HEK293 (cell line): ENCODE measurements around the gene SLC30A7.

Source experiments
- CTCF ChIA-PET: fragments of 350-600 bp; formaldehyde crosslinking; extraction: SDS; loops from one replicate; lab custom pipeline; 2021; ENCODE audit warnings: antibody characterized with exemption; lab: Yijun Ruan, JAX
- POLR2A ChIA-PET: fragments of 300-600 bp; formaldehyde crosslinking; extraction: SDS; loops from one replicate; lab custom pipeline; 2020; ENCODE audit warnings: antibody characterized with exemption, inconsistent platforms; lab: Yijun Ruan, JAX
- H3K27ac ChIP-seq: fragments of 200-500 bp; sonication (Bioruptor generic); 2 replicates; pipeline ENCODE4 v1.5.1; 2014; ENCODE audit warnings: low read depth, low read length, control low read depth, inconsistent platforms; ENCODE audit errors: extremely low read depth
- H3K36me3 ChIP-seq, 2 experiments: fragments of 200-500 bp in 1 of 2; sonication (Bioruptor generic) in 1 of 2; 1 replicate in 1 of 2; 2 replicates in 1 of 2; pipeline ENCODE4 v1.5.1; 2014 to 2017; ENCODE audit warnings: inconsistent platforms in 2 of 2, low read length in 2 of 2; ENCODE audit not compliant: control insufficient read depth in 2 of 2, insufficient read depth in 1 of 2
- H3K4me1 ChIP-seq: fragments of 200-500 bp; sonication (Bioruptor generic); 2 replicates; pipeline ENCODE4 v1.5.1; 2014; ENCODE audit warnings: mild to moderate bottlenecking, low read length, inconsistent platforms; ENCODE audit not compliant: control insufficient read depth, insufficient read depth
- H3K4me3 ChIP-seq: 2 replicates; pipeline ENCODE4 v1.5.1; 2011; ENCODE audit warnings: low read depth, mild to moderate bottlenecking, control low read depth, low read length, moderate library complexity
- H3K9me3 ChIP-seq: fragments of 200-500 bp; sonication (Bioruptor generic); 2 replicates; pipeline ENCODE4 v1.5.1; 2014; ENCODE audit warnings: low read depth, low read length, inconsistent platforms; ENCODE audit not compliant: control insufficient read depth, insufficient read depth
- BCL11A ChIP-seq: fragments of 450-650 bp; formaldehyde crosslinking; IDR thresholded peaks from 2 replicates; pipeline ENCODE4 v1.5.1; 2016; ENCODE audit warnings: low read depth, missing biosample characterization, missing genetic modification characterization
- KLF1 ChIP-seq: fragments of 450-650 bp; formaldehyde crosslinking; IDR thresholded peaks from 2 replicates; pipeline ENCODE4 v1.5.1; 2016; ENCODE audit warnings: missing biosample characterization, missing genetic modification characterization
- KLF8 ChIP-seq: fragments of 450-650 bp; formaldehyde crosslinking; IDR thresholded peaks from 2 replicates; pipeline ENCODE4 v1.5.1; 2016; ENCODE audit warnings: missing biosample characterization, missing genetic modification characterization
- OVOL3 ChIP-seq: fragments of 450-650 bp; formaldehyde crosslinking; IDR thresholded peaks from 2 replicates; pipeline ENCODE4 v1.5.1; 2016; ENCODE audit warnings: missing biosample characterization, missing genetic modification characterization
- SCRT1 ChIP-seq: fragments of 450-650 bp; formaldehyde crosslinking; IDR thresholded peaks from 2 replicates; pipeline ENCODE4 v1.5.1; 2016; ENCODE audit warnings: missing biosample characterization, missing genetic modification characterization, borderline replicate concordance
- SETDB1 ChIP-seq: IDR thresholded peaks from one replicate; pipeline ENCODE4 v1.6.1; 2017; ENCODE audit warnings: mild to moderate bottlenecking, low read length, moderate library complexity, mixed read lengths; ENCODE audit not compliant: insufficient read length
- TRIM28 ChIP-seq: IDR thresholded peaks from 2 replicates; pipeline ENCODE4 v1.6.1; 2011; ENCODE audit warnings: low read length, control low read depth, borderline replicate concordance
- ZFHX2 ChIP-seq: fragments of 450-650 bp; formaldehyde crosslinking; conservative IDR thresholded peaks from 2 replicates; pipeline ENCODE4 v1.5.1; 2016; ENCODE audit warnings: missing biosample characterization, missing genetic modification characterization
- ZNF214 ChIP-seq: fragments of 450-650 bp; formaldehyde crosslinking; IDR thresholded peaks from 2 replicates; pipeline ENCODE4 v1.5.1; 2017; ENCODE audit warnings: missing biosample characterization, mild to moderate bottlenecking, missing genetic modification characterization, borderline replicate concordance
- ZNF223 ChIP-seq: fragments of 450-650 bp; formaldehyde crosslinking; IDR thresholded peaks from 2 replicates; pipeline ENCODE4 v1.5.1; 2016; ENCODE audit warnings: missing biosample characterization, missing genetic modification characterization
- ZNF324 ChIP-seq: fragments of 450-650 bp; formaldehyde crosslinking; IDR thresholded peaks from 2 replicates; pipeline ENCODE4 v1.5.1; 2016; ENCODE audit warnings: missing biosample characterization, missing genetic modification characterization
- ZNF354C ChIP-seq: fragments of 450-650 bp; formaldehyde crosslinking; IDR thresholded peaks from 2 replicates; pipeline ENCODE4 v1.5.1; 2016; ENCODE audit warnings: missing biosample characterization, missing genetic modification characterization, low read depth, borderline replicate concordance
- ZNF366 ChIP-seq: fragments of 450-650 bp; formaldehyde crosslinking; conservative IDR thresholded peaks from 2 replicates; pipeline ENCODE4 v1.5.1; 2016; ENCODE audit warnings: missing biosample characterization, missing genetic modification characterization
- ZNF37A ChIP-seq: fragments of 450-650 bp; IDR thresholded peaks from 2 replicates; pipeline ENCODE4 v1.5.1; 2018; ENCODE audit warnings: missing biosample characterization, missing genetic modification characterization
- ZNF529 ChIP-seq: fragments of 450-650 bp; formaldehyde crosslinking; IDR thresholded peaks from 2 replicates; pipeline ENCODE4 v1.5.1; 2017; ENCODE audit warnings: missing genetic modification characterization, missing biosample characterization; ENCODE audit not compliant: insufficient replicate concordance
- ZNF560 ChIP-seq: fragments of 450-650 bp; formaldehyde crosslinking; IDR thresholded peaks from 2 replicates; pipeline ENCODE4 v1.5.1; 2017; ENCODE audit warnings: missing biosample characterization, missing genetic modification characterization, borderline replicate concordance
- ZNF561 ChIP-seq: fragments of 450-650 bp; IDR thresholded peaks from 2 replicates; pipeline ENCODE4 v1.5.1; 2018; ENCODE audit warnings: missing biosample characterization, missing genetic modification characterization, borderline replicate concordance
- ZNF670 ChIP-seq: fragments of 450-650 bp; formaldehyde crosslinking; IDR thresholded peaks from 2 replicates; pipeline ENCODE4 v1.5.1; 2016; ENCODE audit warnings: missing biosample characterization, missing genetic modification characterization, low read depth
- TF ChIP-seq, protein P1 (sequence below): sonication (generic); formaldehyde crosslinking; IDR thresholded peaks from 2 replicates; pipeline ENCODE4 v1.8.1; 2022; ENCODE audit warnings: mild to moderate bottlenecking, moderate library complexity, missing genetic modification reagents
- TF ChIP-seq, protein P2 (sequence below): fragments of 450-650 bp; formaldehyde crosslinking; IDR thresholded peaks from 2 replicates; pipeline ENCODE4 v1.5.1; 2016; ENCODE audit warnings: missing biosample characterization, missing genetic modification characterization
- TF ChIP-seq, protein P3 (sequence below): fragments of 450-650 bp; formaldehyde crosslinking; IDR thresholded peaks from 2 replicates; pipeline ENCODE4 v1.5.1; 2016; ENCODE audit warnings: missing biosample characterization, missing genetic modification characterization
- TF ChIP-seq, protein P4 (sequence below): fragments of 450-650 bp; formaldehyde crosslinking; IDR thresholded peaks from 2 replicates; pipeline ENCODE4 v1.5.1; 2016; ENCODE audit warnings: missing biosample characterization, missing genetic modification characterization
- TF ChIP-seq, protein P5 (sequence below): fragments of 450-650 bp; formaldehyde crosslinking; IDR thresholded peaks from 2 replicates; pipeline ENCODE4 v1.5.1; 2017; ENCODE audit warnings: missing biosample characterization, missing genetic modification characterization

Gene SLC30A7

GRCh38 chr1:100959502-100960060, 63.7 kb downstream of the SLC30A7 start:
- ChIA-PET CTCF (interaction anchor here (1.6 kb wide), 1 partner anchor 279 kb away, joined by 5 read pairs; no protein-coding TSS in a partner anchor), POLR2A (no interaction called here)
- H3K27ac ChIP-seq, result no peak overlapping the region
- peaks cover 3% of the 10 kb centered on the region; the same call in 1 of the 2 replicates for H3K4me1 ChIP-seq
- TF ChIP-seq, protein P1, sequence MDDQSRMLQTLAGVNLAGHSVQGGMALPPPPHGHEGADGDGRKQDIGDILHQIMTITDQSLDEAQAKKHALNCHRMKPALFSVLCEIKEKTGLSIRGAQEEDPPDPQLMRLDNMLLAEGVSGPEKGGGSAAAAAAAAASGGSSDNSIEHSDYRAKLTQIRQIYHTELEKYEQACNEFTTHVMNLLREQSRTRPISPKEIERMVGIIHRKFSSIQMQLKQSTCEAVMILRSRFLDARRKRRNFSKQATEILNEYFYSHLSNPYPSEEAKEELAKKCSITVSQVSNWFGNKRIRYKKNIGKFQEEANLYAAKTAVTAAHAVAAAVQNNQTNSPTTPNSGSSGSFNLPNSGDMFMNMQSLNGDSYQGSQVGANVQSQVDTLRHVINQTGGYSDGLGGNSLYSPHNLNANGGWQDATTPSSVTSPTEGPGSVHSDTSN (CRISPR knock-in tag), result no peak
- no peak for TF ChIP-seq ZNF37A (tag by site-specific recombination)
- no peak for TF ChIP-seq ZNF214 (tag by site-specific recombination)
- no peak for TF ChIP-seq TRIM28
- TF ChIP-seq ZNF670 (tag by site-specific recombination), result no peak
- no peak for TF ChIP-seq ZNF529
- TF ChIP-seq BCL11A, result no peak
- no peak for TF ChIP-seq ZFHX2 (tag by site-specific recombination)
- TF ChIP-seq ZNF354C (tag by site-specific recombination), result no peak
- TF ChIP-seq, protein P2, sequence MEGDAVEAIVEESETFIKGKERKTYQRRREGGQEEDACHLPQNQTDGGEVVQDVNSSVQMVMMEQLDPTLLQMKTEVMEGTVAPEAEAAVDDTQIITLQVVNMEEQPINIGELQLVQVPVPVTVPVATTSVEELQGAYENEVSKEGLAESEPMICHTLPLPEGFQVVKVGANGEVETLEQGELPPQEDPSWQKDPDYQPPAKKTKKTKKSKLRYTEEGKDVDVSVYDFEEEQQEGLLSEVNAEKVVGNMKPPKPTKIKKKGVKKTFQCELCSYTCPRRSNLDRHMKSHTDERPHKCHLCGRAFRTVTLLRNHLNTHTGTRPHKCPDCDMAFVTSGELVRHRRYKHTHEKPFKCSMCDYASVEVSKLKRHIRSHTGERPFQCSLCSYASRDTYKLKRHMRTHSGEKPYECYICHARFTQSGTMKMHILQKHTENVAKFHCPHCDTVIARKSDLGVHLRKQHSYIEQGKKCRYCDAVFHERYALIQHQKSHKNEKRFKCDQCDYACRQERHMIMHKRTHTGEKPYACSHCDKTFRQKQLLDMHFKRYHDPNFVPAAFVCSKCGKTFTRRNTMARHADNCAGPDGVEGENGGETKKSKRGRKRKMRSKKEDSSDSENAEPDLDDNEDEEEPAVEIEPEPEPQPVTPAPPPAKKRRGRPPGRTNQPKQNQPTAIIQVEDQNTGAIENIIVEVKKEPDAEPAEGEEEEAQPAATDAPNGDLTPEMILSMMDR, result no peak
- TF ChIP-seq SETDB1, result no peak
- TF ChIP-seq OVOL3 (tag by site-specific recombination), result no peak
- no peak for TF ChIP-seq ZNF223 (tag by site-specific recombination)
- TF ChIP-seq KLF8, result no peak
- TF ChIP-seq, protein P3, sequence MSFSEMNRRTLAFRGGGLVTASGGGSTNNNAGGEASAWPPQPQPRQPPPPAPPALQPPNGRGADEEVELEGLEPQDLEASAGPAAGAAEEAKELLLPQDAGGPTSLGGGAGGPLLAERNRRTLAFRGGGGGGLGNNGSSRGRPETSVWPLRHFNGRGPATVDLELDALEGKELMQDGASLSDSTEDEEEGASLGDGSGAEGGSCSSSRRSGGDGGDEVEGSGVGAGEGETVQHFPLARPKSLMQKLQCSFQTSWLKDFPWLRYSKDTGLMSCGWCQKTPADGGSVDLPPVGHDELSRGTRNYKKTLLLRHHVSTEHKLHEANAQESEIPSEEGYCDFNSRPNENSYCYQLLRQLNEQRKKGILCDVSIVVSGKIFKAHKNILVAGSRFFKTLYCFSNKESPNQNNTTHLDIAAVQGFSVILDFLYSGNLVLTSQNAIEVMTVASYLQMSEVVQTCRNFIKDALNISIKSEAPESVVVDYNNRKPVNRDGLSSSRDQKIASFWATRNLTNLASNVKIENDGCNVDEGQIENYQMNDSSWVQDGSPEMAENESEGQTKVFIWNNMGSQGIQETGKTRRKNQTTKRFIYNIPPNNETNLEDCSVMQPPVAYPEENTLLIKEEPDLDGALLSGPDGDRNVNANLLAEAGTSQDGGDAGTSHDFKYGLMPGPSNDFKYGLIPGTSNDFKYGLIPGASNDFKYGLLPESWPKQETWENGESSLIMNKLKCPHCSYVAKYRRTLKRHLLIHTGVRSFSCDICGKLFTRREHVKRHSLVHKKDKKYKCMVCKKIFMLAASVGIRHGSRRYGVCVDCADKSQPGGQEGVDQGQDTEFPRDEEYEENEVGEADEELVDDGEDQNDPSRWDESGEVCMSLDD (tag by site-specific recombination), result no peak
- H3K9me3 ChIP-seq, result no peaks in the 10 kb centered on the region
- no peak overlapping the region for H3K4me3 ChIP-seq
- peaks cover 0 to 15% of the 10 kb centered on the region in 2 experiments; a peak in 1 of 3 replicates for H3K36me3 ChIP-seq

GRCh38 chr1:100960098-100960497, 64.2 kb downstream of the SLC30A7 start:
- CTCF ChIA-PET, result interaction anchor here (0.6 to 1.6 kb wide), 2 partner anchors 23 to 279 kb away, joined by 3 to 5 read pairs; no protein-coding TSS in a partner anchor

DNA sequence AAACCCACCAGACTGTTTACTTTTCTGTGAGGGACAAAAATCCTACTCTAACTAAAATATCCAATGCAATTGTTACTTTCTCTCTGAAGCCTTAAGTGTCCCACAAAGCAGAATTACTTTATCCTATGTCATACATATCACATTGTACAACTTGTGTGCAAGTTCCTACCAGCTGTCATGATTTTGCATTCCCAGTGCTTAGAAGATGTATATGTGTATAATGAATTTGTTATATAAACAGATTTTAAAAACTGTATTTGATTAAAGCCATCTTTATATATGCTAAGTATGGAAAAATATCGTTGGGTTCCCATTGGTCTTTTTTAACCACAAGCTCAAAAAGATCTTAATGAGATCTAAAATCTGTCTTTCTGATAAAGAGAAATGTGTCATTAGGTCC, 72.7 kb downstream of the SLC30A7 start:
- ChIA-PET CTCF (interaction anchor here (1.1 kb wide), 1 partner anchor 19 kb away, joined by 3 read pairs; no protein-coding TSS in a partner anchor), POLR2A (interaction anchor here (0.6 kb wide), 1 partner anchor 14 kb away, joined by 6 read pairs; no protein-coding TSS in a partner anchor)
- no peak overlapping the region for H3K27ac ChIP-seq
- H3K36me3 ChIP-seq, result peaks cover 13 to 42% of the 10 kb centered on the region in 2 experiments
- H3K4me1 ChIP-seq, result no peaks in the 10 kb centered on the region; the same call in none of the 2 replicates
- H3K9me3 ChIP-seq, result no peaks in the 10 kb centered on the region
- H3K4me3 ChIP-seq, result no peak overlapping the region
- TF ChIP-seq SCRT1 (tag by site-specific recombination) (no peak), ZNF561 (tag by site-specific recombination) (no peak), ZNF560 (no peak)
- TF ChIP-seq, protein P4, sequence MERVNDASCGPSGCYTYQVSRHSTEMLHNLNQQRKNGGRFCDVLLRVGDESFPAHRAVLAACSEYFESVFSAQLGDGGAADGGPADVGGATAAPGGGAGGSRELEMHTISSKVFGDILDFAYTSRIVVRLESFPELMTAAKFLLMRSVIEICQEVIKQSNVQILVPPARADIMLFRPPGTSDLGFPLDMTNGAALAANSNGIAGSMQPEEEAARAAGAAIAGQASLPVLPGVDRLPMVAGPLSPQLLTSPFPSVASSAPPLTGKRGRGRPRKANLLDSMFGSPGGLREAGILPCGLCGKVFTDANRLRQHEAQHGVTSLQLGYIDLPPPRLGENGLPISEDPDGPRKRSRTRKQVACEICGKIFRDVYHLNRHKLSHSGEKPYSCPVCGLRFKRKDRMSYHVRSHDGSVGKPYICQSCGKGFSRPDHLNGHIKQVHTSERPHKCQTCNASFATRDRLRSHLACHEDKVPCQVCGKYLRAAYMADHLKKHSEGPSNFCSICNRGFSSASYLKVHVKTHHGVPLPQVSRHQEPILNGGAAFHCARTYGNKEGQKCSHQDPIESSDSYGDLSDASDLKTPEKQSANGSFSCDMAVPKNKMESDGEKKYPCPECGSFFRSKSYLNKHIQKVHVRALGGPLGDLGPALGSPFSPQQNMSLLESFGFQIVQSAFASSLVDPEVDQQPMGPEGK, result no peak
- TF ChIP-seq, protein P5, sequence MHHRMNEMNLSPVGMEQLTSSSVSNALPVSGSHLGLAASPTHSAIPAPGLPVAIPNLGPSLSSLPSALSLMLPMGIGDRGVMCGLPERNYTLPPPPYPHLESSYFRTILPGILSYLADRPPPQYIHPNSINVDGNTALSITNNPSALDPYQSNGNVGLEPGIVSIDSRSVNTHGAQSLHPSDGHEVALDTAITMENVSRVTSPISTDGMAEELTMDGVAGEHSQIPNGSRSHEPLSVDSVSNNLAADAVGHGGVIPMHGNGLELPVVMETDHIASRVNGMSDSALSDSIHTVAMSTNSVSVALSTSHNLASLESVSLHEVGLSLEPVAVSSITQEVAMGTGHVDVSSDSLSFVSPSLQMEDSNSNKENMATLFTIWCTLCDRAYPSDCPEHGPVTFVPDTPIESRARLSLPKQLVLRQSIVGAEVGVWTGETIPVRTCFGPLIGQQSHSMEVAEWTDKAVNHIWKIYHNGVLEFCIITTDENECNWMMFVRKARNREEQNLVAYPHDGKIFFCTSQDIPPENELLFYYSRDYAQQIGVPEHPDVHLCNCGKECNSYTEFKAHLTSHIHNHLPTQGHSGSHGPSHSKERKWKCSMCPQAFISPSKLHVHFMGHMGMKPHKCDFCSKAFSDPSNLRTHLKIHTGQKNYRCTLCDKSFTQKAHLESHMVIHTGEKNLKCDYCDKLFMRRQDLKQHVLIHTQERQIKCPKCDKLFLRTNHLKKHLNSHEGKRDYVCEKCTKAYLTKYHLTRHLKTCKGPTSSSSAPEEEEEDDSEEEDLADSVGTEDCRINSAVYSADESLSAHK, result no peak

More at GRCh38 chr1:100960098-100960497, 64.2 kb downstream of the SLC30A7 start:
- Histone ChIP-seq H3K4me1 (peaks cover 3% of the 10 kb centered on the region; the same call in 1 of the 2 replicates), H3K9me3 (no peaks in the 10 kb centered on the region)
- TF ChIP-seq KLF1 (tag by site-specific recombination) (no peak), ZNF366 (tag by site-specific recombination) (no peak), ZNF324 (tag by site-specific recombination) (no peak)
- TF ChIP-seq, all 188 proteins: peak for 0
- POLR2A ChIA-PET, result no interaction called here
- Histone ChIP-seq H3K27ac (no peak overlapping the region), H3K4me3 (no peak overlapping the region), H3K36me3 (peaks cover 0 to 18% of the 10 kb centered on the region in 2 experiments; a peak in 1 of 3 replicates)
